Measurements from ENCODE around the gene DIS3L2.
A peak's percentile ranks its signal among the peaks of the same experiment; 100 is the strongest.

DIS3L2 gene

DNA sequence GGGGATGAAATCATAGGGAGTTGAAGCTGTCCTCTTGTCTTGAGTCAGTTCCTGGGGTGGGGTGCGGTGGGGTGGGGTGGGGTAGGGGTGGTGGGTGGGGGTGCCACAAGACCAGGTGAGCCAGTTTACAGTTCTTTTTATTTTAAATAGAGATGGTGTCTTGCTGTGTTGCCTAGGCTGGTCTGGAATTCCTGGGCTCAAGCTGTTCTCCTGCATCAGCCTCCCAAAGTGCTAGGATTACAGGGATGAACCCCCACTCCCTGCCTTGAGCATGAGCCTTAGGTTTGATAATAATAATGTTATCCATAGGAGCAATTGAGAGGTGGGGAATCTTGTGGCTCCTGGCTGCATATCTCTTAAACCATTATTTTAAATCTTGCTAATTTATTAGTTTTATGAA lies 234.0 kb downstream of the DIS3L2 start:
- Histone ChIP-seq H2AK5ac (ENCODE audit: low read length) (no peak overlapping the region), H3K27ac (ENCODE audit: low read depth, low read length) (no peak overlapping the region), H3K36me3 (ENCODE audit: control insufficient read depth, insufficient read depth, low read length) (no peaks in the 10 kb centered on the region), H3K18ac (ENCODE audit: low read length) (no peak overlapping the region), H3K9ac (ENCODE audit: low read length) (no peak overlapping the region), H4K8ac (ENCODE audit: low read depth, low read length) (no peak overlapping the region), H2BK5ac (ENCODE audit: low read length) (no peak overlapping the region), H2BK15ac (replicated peaks; ENCODE audit: low read depth) (no peak overlapping the region), H2BK120ac (ENCODE audit: low read depth, low read length) (no peak overlapping the region), H3K79me1 (ENCODE audit: low read length) (no peaks in the 10 kb centered on the region), H3K27me3 (ENCODE audit: insufficient read depth, low read length, poor library complexity) (no peaks in the 10 kb centered on the region), H3K4me2 (ENCODE audit: low read length) (no peak overlapping the region), H3K79me2 (ENCODE audit: control insufficient read depth, insufficient read depth, low read length) (no peaks in the 10 kb centered on the region), H3K23ac (ENCODE audit: low read length) (no peak overlapping the region), H3K56ac (ENCODE audit: low read length) (no peak overlapping the region), H3K4me3 (ENCODE audit: low read length) (no peak overlapping the region), H3K4ac (ENCODE audit: low read depth, low read length) (no peak overlapping the region), H4K5ac (ENCODE audit: low read length) (no peak overlapping the region), H3K4me1 (ENCODE audit: control insufficient read depth, low read depth, low read length) (no peaks in the 10 kb centered on the region)
- no peak for DNase-seq
- no CpG with 5 or more reads among the region's 1 CpG for WGBS (ENCODE audit: extremely low coverage, insufficient coverage, low lambda C conversion rate)

DNA sequence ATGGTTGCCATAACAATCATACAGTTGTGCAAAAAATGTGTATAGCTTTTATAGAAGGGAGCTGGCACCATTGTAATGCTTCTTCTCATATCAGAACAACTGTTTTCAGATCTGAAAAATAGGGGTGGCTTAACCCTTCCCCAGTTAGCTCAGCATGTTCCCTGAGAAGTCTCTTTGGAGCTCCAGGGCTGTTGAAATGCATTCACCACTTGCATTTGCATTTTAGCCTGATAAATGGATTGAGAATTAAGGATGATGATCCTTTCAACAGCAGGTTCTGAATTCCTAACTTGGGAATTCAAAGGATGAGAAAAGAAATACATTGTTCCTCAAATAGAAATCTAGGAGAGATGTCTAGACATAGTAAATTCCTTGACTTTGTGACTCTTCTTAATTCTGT lies 235.3 kb downstream of the DIS3L2 start:
- no peaks in the 10 kb centered on the region for H3K27me3 ChIP-seq (ENCODE audit: insufficient read depth, low read length, poor library complexity)
- no peak overlapping the region for H3K4me2 ChIP-seq (ENCODE audit: low read length)
- H3K23ac ChIP-seq (ENCODE audit: low read length) = no peak overlapping the region
- no peak overlapping the region for H2BK15ac ChIP-seq (replicated peaks; ENCODE audit: low read depth)
- no peak overlapping the region for H4K8ac ChIP-seq (ENCODE audit: low read depth, low read length)
- no peak overlapping the region for H2BK120ac ChIP-seq (ENCODE audit: low read depth, low read length)
- H3K79me2 ChIP-seq (ENCODE audit: control insufficient read depth, insufficient read depth, low read length) = no peaks in the 10 kb centered on the region
- no peak overlapping the region for H3K56ac ChIP-seq (ENCODE audit: low read length)
- H3K27ac ChIP-seq (ENCODE audit: low read depth, low read length) = no peak overlapping the region
- H3K36me3 ChIP-seq (ENCODE audit: control insufficient read depth, insufficient read depth, low read length) = no peaks in the 10 kb centered on the region
- no peak overlapping the region for H3K4me3 ChIP-seq (ENCODE audit: low read length)
- no peak overlapping the region for H3K4ac ChIP-seq (ENCODE audit: low read depth, low read length)
- no peak overlapping the region for H3K18ac ChIP-seq (ENCODE audit: low read length)
- H3K9ac ChIP-seq (ENCODE audit: low read length) = no peak overlapping the region
- peak; percentile 21 for DNase-seq
- H4K5ac ChIP-seq (ENCODE audit: low read length) = no peak overlapping the region
- H2AK5ac ChIP-seq (ENCODE audit: low read length) = no peak overlapping the region
- H2BK5ac ChIP-seq (ENCODE audit: low read length) = no peak overlapping the region
- no peaks in the 10 kb centered on the region for H3K79me1 ChIP-seq (ENCODE audit: low read length)
- no peaks in the 10 kb centered on the region for H3K4me1 ChIP-seq (ENCODE audit: control insufficient read depth, low read depth, low read length)

DNA sequence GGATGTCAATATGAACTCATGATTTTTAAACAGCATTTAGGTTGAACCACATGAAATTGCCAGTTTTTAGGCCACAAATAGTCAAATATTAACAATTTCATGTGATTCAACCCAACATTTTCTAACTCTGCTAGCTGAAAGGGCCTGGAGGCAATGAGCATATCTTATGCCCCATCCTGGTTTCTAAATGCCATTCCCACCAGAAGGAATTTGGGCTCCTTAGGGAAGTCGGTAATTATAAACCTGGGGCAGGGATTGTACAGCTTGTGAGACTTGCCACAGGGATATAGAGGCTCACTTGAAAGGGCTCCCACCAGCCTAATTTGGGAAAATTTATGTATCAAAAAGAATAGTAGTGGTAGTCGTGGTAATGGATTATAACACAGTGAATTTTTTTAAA lies 238.7 kb downstream of the DIS3L2 start:
- no peak overlapping the region for H2BK5ac ChIP-seq (ENCODE audit: low read length)

DNA sequence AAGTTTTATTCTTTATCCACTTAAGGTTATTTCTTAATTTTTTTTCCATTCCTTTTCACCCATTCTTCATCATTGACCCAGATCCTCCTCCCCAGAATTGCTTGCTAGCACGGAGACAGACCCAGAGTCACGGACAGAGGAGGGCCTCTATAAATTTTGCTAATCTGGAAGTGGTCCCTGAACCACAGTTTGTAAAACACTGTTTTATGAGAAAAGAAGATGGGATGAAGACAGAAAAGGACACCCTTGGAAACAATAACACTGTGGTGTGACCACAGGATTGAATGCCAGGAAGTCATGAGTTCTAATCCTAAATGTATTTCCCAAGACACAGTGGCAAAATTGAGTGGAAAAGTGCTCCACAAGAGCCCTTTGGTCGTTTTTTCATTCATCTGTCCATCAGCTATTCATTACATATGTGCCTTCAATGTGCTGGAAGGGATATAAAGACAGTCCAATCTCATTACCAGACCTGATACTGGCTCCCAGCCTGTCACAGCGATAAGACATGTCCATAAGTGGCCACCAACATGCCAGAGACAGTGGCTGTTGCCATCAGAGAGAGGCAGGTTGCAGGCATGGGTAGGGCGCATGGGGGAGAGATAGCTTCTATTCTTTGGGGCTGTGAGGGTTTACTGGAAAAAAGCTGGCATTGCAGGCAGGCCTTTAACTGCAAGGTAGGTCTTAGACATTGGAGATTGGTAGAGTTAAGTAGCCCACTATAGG lies 241.8 kb downstream of the DIS3L2 start:
- H4K8ac ChIP-seq (ENCODE audit: low read depth, low read length) = no peak overlapping the region
- no peaks in the 10 kb centered on the region for H3K4me1 ChIP-seq (ENCODE audit: control insufficient read depth, low read depth, low read length)
- H2BK15ac ChIP-seq (replicated peaks; ENCODE audit: low read depth) = no peak overlapping the region
- H2BK120ac ChIP-seq (ENCODE audit: low read depth, low read length) = no peak overlapping the region
- no peak for DNase-seq
- no peak overlapping the region for H2BK5ac ChIP-seq (ENCODE audit: low read length)
- no peaks in the 10 kb centered on the region for H3K27me3 ChIP-seq (ENCODE audit: insufficient read depth, low read length, poor library complexity)
- H3K56ac ChIP-seq (ENCODE audit: low read length) = no peak overlapping the region
- no peak overlapping the region for H3K18ac ChIP-seq (ENCODE audit: low read length)
- H3K23ac ChIP-seq (ENCODE audit: low read length) = no peak overlapping the region
- WGBS (ENCODE audit: extremely low coverage, insufficient coverage, low lambda C conversion rate) = no CpG with 5 or more reads among the region's 5 CpGs
- H3K4me2 ChIP-seq (ENCODE audit: low read length) = no peak overlapping the region
- no peak overlapping the region for H2AK5ac ChIP-seq (ENCODE audit: low read length)
- H3K36me3 ChIP-seq (ENCODE audit: control insufficient read depth, insufficient read depth, low read length) = no peaks in the 10 kb centered on the region
- H3K27ac ChIP-seq (ENCODE audit: low read depth, low read length) = no peak overlapping the region
- H3K9ac ChIP-seq (ENCODE audit: low read length) = no peak overlapping the region
- no peak overlapping the region for H3K4ac ChIP-seq (ENCODE audit: low read depth, low read length)
- H3K4me3 ChIP-seq (ENCODE audit: low read length) = no peak overlapping the region
- no peak overlapping the region for H4K5ac ChIP-seq (ENCODE audit: low read length)
- no peaks in the 10 kb centered on the region for H3K79me2 ChIP-seq (ENCODE audit: control insufficient read depth, insufficient read depth, low read length)
- H3K79me1 ChIP-seq (ENCODE audit: low read length) = no peaks in the 10 kb centered on the region

More for the DNA sequence above, 238.7 kb downstream of the DIS3L2 start:
- Histone ChIP-seq H4K8ac (ENCODE audit: low read depth, low read length) (no peak overlapping the region), H3K36me3 (ENCODE audit: control insufficient read depth, insufficient read depth, low read length) (no peaks in the 10 kb centered on the region), H3K18ac (ENCODE audit: low read length) (no peak overlapping the region), H4K5ac (ENCODE audit: low read length) (no peak overlapping the region), H2BK15ac (replicated peaks; ENCODE audit: low read depth) (no peak overlapping the region), H3K27me3 (ENCODE audit: insufficient read depth, low read length, poor library complexity) (no peaks in the 10 kb centered on the region), H3K4me2 (ENCODE audit: low read length) (no peak overlapping the region), H3K4me3 (ENCODE audit: low read length) (no peak overlapping the region), H3K27ac (ENCODE audit: low read depth, low read length) (no peak overlapping the region), H3K56ac (ENCODE audit: low read length) (no peak overlapping the region), H3K4ac (ENCODE audit: low read depth, low read length) (no peak overlapping the region), H3K79me2 (ENCODE audit: control insufficient read depth, insufficient read depth, low read length) (no peaks in the 10 kb centered on the region), H3K9ac (ENCODE audit: low read length) (no peak overlapping the region), H2BK120ac (ENCODE audit: low read depth, low read length) (no peak overlapping the region), H3K79me1 (ENCODE audit: low read length) (no peaks in the 10 kb centered on the region), H2AK5ac (ENCODE audit: low read length) (no peak overlapping the region), H3K23ac (ENCODE audit: low read length) (no peak overlapping the region), H3K4me1 (ENCODE audit: control insufficient read depth, low read depth, low read length) (no peaks in the 10 kb centered on the region)
- WGBS (ENCODE audit: extremely low coverage, insufficient coverage, low lambda C conversion rate) = 100% methylated on average over 1 of the region's 2 CpGs
- peak; percentile 37 for DNase-seq

- Histone ChIP-seq H3K36me3 (ENCODE audit: control insufficient read depth, insufficient read depth, low read length) (no peaks in the 10 kb centered on the region), H3K4ac (ENCODE audit: low read depth, low read length) (no peak overlapping the region), H3K79me1 (ENCODE audit: low read length) (no peaks in the 10 kb centered on the region), H3K79me2 (ENCODE audit: control insufficient read depth, insufficient read depth, low read length) (no peaks in the 10 kb centered on the region), H3K18ac (ENCODE audit: low read length) (no peak overlapping the region), H3K27ac (ENCODE audit: low read depth, low read length) (no peak overlapping the region), H2BK120ac (ENCODE audit: low read depth, low read length) (no peak overlapping the region), H3K4me2 (ENCODE audit: low read length) (no peak overlapping the region), H2BK15ac (replicated peaks; ENCODE audit: low read depth) (no peak overlapping the region), H2BK5ac (ENCODE audit: low read length) (no peak overlapping the region), H4K8ac (ENCODE audit: low read depth, low read length) (no peak overlapping the region), H3K27me3 (ENCODE audit: insufficient read depth, low read length, poor library complexity) (no peaks in the 10 kb centered on the region), H3K4me1 (ENCODE audit: control insufficient read depth, low read depth, low read length) (no peaks in the 10 kb centered on the region), H3K9ac (ENCODE audit: low read length) (no peak overlapping the region), H3K4me3 (ENCODE audit: low read length) (no peak overlapping the region), H2AK5ac (ENCODE audit: low read length) (no peak overlapping the region), H3K56ac (ENCODE audit: low read length) (no peak overlapping the region), H3K23ac (ENCODE audit: low read length) (no peak overlapping the region), H4K5ac (ENCODE audit: low read length) (no peak overlapping the region)
- DNase-seq = no peak
- no CpG with 5 or more reads among the region's 5 CpGs for WGBS (ENCODE audit: extremely low coverage, insufficient coverage, low lambda C conversion rate)
Observed at GRCh38 chr2:232203936-232204335, 242.4 kb downstream of the DIS3L2 start.

DNA sequence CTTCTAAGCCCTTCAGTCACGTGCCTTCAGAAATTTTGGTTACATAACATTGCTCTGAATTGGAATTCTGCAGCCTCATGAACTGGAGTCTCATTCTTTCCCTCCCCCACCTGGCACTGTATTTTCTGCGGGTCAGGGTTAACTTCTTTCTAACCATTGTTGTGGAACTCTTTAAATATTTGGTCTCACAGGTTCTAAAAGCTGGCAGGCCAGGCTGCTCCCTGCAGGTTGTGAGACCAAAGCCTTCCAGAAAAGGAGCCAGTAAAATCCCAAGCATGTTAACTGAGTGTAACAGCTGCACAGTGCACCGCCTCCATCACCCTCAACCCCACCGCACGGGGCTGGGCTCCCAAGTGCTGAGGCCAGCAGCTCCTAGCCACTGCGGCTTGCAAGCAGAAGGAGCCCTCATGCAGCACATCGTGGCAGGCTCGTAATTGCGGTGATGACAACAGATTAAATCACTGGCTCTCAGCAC lies 243.0 kb downstream of the DIS3L2 start:
- Histone ChIP-seq H3K4me1 (ENCODE audit: control insufficient read depth, low read depth, low read length) (no peaks in the 10 kb centered on the region), H2AK5ac (ENCODE audit: low read length) (no peak overlapping the region), H3K4ac (ENCODE audit: low read depth, low read length) (no peak overlapping the region), H3K79me2 (ENCODE audit: control insufficient read depth, insufficient read depth, low read length) (no peaks in the 10 kb centered on the region), H3K9ac (ENCODE audit: low read length) (no peak overlapping the region), H3K79me1 (ENCODE audit: low read length) (no peaks in the 10 kb centered on the region), H3K27ac (ENCODE audit: low read depth, low read length) (no peak overlapping the region), H3K56ac (ENCODE audit: low read length) (no peak overlapping the region), H4K8ac (ENCODE audit: low read depth, low read length) (no peak overlapping the region), H4K5ac (ENCODE audit: low read length) (no peak overlapping the region), H2BK15ac (replicated peaks; ENCODE audit: low read depth) (no peak overlapping the region), H3K23ac (ENCODE audit: low read length) (no peak overlapping the region), H3K4me2 (ENCODE audit: low read length) (no peak overlapping the region), H3K18ac (ENCODE audit: low read length) (no peak overlapping the region), H2BK5ac (ENCODE audit: low read length) (no peak overlapping the region), H3K36me3 (ENCODE audit: control insufficient read depth, insufficient read depth, low read length) (no peaks in the 10 kb centered on the region), H2BK120ac (ENCODE audit: low read depth, low read length) (no peak overlapping the region), H3K27me3 (ENCODE audit: insufficient read depth, low read length, poor library complexity) (no peaks in the 10 kb centered on the region), H3K4me3 (ENCODE audit: low read length) (no peak overlapping the region)
- DNase-seq = no peak
- no CpG with 5 or more reads among the region's 9 CpGs for WGBS (ENCODE audit: extremely low coverage, insufficient coverage, low lambda C conversion rate)
